AG08395 (cell line): ENCODE data around the gene ZNF175.

Experiments used
- DNase-seq: peaks from one replicate; pipeline ENCODE4 v3.0.0; 2012; ENCODE audit warnings: mixed read lengths, low spot score

ZNF175 gene

GRCh38 chr19:51632126-51632525 is 61.0 kb downstream of the ZNF175 start:
- DNase-seq, result no peak

- no peak for DNase-seq
Measured at GRCh38 chr19:51637362-51637978, 66.4 kb downstream of the ZNF175 start.

GRCh38 chr19:51639916-51640315 is 68.8 kb downstream of the ZNF175 start:
- DNase-seq, result no peak

DNA sequence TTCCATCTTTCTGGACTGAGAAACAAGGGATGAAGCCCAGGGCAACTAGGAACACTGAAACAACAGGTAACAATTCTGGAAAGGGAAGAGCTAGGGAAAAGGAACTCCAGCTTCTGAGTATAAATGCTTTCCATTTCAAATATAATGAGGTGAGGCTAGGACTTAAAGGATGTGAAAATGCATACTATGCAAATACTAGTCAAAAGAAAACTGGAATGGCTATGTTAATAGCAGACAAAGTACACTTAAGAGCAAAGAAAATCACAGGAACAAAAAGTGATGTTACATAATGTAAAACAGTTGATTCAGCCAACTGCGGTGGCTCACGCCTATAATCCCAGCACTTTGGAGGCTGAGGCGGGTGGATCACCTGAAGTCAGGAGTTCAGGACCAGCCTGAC is 69.3 kb downstream of the ZNF175 start:
- no peak for DNase-seq

- no peak for DNase-seq
Measured at GRCh38 chr19:51641648-51642047, 70.6 kb downstream of the ZNF175 start.
